Endothelial cell of hepatic sinusoid (primary cell): ENCODE results near the gene BCAS3.
"Not testable (repeated sequence)": the region's sequence is repeated elsewhere in the genome, so short reads cannot be mapped to it uniquely, and the experiment has no call there.

Experiments used
- in situ Hi-C: cut with HindIII; loops from 2 replicates; pipeline ENCODE4 v1.10.0; 2017; ENCODE audit warnings: low sequenced_read_pairs

Gene BCAS3

DNA sequence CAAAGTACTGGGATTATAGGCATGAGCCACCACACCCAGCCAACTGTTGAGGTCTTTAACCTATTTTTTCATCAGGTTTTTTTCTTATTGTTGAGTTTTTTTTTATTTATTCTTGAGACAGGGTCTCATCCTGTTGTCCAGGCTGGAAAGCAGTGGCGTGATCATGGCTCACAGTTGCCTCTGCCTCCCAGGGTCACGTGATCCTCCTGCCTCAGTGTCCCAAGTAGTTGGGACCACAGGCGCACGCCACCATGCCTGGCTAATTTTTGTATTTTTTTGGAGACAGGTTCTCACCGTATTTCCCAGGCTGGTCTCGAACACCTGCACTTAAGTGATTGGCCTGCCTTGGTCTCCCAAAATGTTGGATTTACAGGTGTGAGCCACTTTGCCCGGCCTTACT is 95.9 kb downstream of the BCAS3 start:
- in situ Hi-C loops = no loop called here

DNA sequence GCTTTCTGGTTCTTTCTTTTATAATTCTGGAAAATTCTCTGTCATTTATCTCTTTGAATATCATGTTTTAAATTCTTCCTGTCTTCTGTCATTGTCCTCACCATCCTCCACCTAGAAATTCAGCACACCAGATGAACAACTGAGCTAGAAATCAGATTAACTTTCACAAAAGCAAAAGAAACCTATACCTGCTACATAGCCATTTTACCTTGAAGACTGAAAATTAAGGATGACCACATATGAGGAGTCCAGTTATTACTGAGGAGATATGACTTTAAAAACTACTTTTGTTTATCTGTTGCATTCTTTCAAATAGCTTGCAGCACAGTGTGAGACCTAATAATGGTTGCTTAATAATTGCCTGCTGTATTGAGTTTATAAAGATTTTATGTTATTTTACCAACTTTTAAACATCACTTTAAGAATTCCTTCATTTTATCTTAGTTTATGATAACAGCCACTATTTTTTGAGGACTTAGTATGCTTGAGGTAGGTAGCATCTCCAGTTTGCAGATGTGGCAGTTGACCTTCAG is 104.3 kb downstream of the BCAS3 start:
- in situ Hi-C loops = no loop called here

DNA sequence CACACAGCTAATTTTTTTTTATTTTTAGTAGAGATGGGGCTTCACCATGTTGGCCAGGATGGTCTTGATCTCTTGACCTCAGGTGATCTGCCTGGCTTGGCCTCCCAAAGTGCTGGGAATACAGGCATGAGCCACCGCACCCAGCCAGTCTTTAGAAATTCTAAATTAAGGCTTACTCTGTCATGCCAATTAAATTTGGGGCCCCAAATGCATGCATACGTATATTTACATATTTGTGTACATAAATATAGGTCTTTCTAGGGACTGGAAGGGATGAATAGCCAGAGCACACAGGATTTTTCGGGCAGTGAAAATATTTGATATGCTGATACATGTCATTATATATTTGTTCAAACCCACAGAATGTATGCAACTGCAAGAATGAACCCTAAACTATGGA is 105.1 kb downstream of the BCAS3 start:
- in situ Hi-C loops = no loop called here

DNA sequence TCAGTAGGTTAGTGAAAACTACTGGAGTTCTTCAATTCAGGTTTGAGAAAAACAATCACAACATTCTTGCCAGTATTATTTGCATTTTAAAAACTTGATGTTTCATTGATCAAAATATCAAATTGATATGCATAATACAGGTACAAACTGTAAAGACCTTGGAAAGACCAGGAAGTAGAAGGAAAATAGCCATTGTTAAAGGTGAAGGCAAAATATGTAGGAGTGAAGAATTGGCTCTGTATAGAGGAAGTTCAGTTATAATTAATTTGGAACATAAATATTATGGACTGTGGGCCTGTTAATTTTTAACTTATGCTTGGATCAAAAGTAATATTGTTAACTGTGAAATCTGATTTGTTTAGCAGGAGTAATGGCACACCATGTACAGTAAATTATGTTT is 112.6 kb downstream of the BCAS3 start:
- in situ Hi-C loops = no loop called here

DNA sequence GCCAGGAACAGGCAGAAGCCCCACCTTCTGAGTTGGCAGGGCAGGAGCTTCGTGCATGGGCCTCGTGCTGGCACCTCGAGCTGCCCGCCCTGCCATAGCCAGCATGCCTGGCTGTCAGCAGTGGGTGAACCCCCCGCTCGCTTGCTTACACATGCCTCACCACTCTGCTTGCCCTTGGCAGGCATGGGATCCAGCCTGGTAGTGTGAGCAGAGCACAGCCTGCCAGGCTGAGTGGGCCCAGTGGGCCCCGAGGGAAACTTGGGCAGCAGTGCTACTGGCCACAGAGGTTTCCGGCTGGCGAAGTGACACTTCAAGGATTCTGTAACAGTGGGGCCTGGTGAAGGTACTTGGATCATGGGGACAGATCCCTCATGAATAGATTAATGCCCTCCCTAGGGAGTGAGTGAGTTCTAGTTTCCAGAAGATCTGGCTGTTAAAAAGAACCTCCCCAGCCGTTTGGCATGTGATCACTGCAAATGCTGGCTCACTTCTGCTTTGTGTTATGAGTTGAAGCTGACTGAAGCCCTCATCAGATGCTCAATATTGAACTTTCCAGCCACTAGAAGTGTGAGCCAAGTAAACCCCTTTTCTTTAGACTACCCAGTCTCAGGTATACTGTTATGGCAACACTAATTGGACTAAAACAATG is 114.7 kb downstream of the BCAS3 start:
- in situ Hi-C loops = no loop called here

DNA sequence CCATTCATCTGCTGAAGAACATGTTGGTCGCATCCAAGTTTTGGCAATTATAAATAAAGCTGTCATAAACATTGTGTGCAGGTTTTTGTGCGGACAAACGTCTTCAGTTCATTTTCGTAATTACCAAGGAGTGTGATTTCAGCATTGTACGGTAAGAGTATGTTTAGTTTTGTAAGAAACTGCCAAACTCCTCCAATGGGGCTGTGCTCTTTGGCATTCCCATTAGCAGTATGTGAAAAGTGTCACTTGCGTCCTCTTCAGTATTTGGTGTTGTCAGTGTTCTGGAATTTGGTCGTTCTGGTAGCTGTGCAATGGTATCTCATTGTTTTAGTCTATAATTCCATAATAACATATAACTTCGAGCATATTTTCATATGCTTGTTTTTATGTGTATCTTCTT is 120.9 kb downstream of the BCAS3 start:
- in situ Hi-C loops = no loop called here

DNA sequence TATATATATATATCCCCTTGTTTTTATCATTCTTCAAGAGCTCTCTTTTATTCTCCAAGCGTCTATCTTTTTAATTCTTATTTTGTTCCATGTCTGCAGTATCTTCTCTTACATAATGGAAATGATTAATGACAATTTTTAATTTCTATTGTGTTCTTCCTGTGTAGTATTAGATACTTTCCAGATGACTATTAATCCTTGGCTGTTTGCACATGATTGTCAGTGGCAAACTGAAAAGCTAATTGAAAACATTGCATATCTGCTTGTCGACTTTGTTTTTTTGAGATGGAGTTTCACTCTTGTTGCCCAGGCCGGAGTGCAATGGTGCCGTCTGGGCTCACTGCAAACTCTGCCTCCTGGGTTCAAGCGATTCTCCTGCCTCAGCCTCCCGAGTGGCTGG is 124.7 kb downstream of the BCAS3 start:
- in situ Hi-C loops = no loop called here

DNA sequence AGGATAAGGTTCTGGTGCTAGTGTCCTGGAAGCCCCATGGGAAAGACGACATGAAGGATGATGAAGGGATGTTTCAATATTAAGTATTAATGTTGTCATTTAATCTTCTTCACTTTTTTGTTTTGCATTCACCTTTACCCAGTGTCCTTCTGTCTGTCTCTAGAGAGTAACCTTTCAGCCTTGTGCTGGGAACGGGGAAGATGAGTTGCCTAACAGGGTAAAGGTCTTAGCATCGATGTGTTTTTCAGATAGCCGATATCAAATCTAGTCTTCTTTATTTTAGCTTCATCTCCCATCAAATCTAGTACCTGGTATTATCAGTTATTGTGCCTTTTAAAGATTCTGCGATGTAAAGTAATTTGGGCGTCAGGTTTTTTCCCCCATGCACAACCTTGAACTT is 125.4 kb downstream of the BCAS3 start:
- in situ Hi-C loops = no loop called here

DNA sequence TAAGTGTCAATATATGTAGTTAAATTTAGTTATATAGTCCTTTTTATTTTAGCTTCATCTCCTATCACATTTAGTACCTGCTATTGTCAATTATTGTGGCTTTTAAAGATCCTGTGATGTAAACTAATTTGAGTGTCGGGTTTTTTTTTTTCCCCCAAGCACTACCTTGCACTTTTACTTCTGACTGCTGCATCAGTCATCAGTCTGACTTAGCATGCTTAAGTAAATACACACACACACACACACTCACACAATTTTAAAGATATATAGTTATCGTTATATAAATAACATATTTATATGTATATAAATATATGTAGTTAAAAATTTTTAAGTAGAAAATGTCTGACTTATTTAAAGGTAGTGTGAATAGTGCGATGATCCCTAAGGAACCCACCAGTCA is 127.2 kb downstream of the BCAS3 start:
- in situ Hi-C loops = no loop called here

DNA sequence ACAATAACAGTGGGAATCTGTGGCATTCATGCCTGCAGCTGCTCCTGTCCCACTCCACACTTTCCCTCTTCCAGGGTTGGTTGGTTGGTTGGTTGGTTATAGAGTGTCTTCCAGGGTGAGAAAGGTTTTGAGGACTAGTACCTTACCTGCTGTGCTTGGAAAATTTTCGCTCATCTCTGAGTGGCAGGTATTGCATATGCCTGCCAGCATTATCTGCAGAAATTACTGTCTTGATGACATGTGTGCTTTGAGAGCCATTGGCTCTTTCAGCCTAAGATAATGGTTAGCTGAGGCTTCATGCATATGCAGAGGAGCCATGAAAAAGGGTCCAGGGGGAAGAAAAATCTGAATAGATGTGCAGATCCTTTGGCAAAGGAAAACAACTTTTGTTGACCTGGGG is 131.8 kb downstream of the BCAS3 start:
- in situ Hi-C loops = no loop called here

DNA sequence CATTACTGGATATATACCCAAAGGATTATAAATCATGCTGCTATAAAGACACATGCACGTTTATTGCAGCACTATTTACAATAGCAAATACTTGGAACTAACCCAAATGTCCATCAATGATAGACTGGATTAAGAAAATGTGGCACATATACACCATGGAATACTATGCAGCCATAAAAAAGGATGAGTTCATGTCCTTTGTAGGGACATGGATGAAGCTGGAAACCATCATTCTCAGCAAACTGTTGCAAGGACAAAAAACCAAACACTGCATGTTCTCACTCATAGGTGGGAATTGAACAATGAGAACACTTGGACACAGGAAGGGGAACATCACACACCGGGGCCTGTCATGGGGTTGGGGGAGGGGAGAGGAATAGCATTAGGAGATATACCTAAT is 137.3 kb downstream of the BCAS3 start:
- in situ Hi-C loops = not testable (repeated sequence)

DNA sequence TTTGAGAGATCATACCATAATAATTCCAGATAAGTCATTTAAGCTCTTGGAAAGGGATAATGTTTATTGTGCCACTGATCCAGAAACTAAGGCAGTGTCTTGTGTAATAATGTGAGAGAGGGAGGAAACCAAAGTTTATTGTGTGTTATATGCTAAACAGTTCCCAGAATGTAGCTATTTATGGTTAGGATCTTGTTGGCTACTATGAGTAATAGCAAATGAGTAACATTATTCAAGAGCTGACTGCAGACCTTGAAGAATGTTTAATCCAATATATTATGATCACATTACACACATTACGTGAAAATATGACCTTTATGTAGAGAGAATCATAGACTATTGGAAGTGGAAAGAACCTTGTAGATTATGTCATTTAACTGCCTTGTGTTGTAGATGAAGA is 139.5 kb downstream of the BCAS3 start:
- in situ Hi-C loops = no loop called here

DNA sequence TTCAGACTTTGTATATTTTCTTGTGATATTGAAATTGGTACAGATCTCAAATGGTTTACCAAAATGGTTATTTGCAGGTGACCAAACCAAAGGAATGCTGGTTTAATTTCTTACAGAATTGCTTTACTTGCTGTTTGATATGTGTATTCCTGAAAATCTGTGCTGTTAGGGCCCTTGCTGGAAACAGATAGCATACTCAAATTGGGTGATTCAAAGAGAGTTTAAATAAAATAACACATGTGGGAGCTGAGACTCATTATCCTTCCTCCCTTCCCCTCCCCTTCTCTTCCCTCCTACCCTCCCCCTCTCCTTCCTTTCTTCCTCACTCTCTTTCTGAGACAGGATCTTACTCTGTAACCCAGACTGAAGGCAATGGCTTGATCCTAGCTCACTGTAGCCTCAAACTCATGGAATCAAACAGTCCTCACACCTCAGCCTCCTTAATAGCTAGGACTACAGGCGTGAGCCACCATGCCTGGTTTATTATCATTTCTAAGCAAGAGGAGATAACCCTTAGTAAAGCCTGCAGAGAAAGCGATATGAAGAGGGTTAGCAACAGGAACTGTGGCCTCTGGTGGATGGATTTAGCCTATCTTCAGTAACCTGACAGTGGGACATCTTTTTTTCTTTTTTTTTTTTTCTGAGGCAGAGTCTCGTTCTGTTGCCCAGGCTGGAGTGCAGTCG is 141.9 kb downstream of the BCAS3 start:
- in situ Hi-C loops = no loop called here

DNA sequence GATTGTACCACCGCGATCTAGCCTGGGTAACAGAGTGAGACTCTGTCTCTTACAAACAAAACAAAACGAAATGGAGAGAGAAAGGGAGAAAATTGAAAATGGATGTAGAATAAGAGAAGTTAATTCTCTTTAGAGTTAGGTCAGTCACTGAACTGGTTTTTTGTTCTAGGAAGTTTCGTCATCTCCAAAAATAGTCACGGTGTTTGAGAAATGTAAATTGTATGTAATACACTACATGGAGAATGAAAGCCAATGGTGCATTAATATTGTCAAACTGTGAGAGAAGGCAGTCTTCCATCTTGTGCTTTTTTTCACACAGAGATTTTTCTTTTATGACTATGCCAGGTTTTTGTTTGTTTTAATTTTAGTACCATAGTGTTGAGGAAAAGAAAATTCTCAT is 145.9 kb downstream of the BCAS3 start:
- in situ Hi-C loops = no loop called here

DNA sequence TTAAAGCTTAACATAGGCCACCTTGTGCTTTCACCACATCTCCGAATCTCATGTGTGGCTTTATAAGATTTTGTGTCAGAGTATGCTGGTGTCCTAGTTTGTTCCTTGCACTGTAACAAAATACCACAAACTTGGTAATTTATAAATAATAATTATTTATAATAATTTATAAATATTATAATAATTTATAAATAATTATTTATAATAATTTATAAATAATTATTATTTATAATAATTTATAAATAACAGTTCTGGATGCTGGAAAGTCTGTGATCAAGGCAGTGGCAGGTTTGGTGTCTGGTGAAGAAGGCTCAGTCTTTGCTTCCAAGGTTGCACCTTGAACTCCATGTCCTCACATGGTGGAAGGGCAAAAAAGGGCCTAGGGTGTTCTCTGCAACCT is 147.7 kb downstream of the BCAS3 start:
- in situ Hi-C loops = loop anchor here (25.0 kb wide), 1 partner anchor 113 kb away; no protein-coding TSS in a partner anchor

DNA sequence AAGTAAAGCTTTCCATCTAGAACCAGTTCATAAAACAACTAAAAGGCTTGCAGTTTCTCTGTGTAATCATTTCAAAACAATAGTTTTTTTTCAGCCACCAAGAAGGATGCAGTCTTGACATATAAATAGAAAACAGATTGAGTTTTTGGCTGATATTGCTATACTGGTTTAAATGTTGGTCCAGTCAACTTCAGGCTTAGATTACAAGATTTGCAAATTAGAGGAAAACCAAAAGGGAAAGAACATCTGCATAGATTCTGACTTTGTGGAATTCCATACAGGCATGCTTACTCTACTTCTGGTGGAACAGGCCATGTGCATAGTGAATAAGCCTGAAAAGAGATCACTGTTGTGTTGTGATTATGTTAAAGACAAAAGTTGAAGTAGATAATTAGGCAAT is 150.3 kb downstream of the BCAS3 start:
- in situ Hi-C loops = loop anchor here (25.0 kb wide), 1 partner anchor 116 kb away; no protein-coding TSS in a partner anchor

DNA sequence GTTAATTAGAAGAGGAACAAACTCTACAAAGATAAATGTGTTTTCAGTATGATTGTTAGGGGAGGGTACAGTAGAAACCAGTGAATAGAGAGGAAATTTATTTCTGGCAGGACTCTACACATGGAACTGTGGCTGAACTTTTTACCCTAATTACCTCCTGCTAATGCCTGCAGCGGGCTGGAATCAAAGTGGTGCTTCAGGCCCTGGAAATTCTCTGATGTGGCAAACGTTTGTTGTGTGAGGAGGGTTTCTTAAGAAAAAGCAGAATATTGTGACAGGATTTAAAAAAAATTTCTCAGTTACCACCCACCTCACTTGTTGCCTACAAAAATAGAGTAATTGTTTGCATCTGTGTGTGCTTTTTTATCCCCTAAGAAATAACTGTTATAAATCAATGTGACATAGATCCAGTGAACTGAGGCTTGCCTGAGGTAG is 154.5 kb downstream of the BCAS3 start:
- in situ Hi-C loops = loop anchor here (25.0 kb wide), 1 partner anchor 120 kb away; no protein-coding TSS in a partner anchor

DNA sequence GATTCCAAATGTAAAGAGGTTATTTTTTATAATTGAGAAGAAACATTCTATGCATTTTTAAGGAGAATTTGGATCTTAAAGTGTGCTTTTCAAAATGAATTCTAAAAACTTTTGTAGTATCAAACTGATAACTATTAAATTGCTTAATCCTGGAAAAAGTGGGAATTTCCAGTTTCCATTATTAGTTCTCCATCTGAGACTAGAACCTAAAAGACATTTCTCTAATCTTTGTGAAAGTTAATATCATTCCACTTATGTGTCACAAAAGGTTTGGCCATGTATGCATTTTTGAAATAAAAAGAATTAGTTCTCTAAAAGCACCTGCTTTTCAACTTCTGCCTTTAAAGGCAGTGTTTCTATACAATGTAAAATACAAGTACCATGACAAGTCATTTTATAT is 155.0 kb downstream of the BCAS3 start:
- in situ Hi-C loops = loop anchor here (25.0 kb wide), 1 partner anchor 120 kb away; no protein-coding TSS in a partner anchor

DNA sequence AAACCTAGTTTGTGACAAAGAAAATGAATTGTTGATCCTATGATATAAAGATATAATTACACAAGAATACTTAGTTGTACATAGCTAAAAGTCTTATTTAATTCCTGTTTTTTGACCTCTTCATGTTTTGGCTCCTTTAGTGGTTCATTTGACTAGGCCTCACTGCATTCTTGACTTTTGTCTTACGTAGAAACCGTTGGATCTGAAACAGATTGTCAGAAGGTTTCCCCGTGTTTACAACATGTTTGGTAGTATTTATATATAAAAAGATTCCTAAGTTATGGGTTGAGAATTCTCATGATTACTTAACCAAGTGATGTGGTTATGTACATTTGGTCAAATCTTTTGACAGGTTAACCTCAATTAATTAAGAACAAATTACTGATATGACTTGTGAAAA is 162.8 kb downstream of the BCAS3 start:
- in situ Hi-C loops = loop anchor here (25.0 kb wide), 1 partner anchor 128 kb away; no protein-coding TSS in a partner anchor

DNA sequence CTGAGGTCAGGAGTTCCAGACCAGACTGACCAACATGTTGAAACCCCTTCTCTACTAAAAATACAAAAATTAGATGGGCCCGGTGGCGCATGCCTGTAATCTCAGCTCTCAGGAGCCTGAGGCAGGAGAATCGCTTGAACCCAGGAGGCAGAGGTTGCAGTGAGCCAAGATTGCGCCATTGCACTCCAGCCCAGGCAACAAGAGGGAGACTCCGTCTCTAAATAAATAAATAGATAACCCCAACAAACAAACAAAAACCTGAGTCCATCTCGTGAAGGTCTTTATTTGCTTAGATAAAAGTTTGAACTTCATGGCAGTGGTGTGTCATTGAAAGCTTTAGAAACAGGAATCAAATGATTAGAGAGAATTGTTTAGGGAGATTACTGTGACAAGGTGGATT is 167.4 kb downstream of the BCAS3 start:
- in situ Hi-C loops = loop anchor here (25.0 kb wide), 1 partner anchor 133 kb away; no protein-coding TSS in a partner anchor

DNA sequence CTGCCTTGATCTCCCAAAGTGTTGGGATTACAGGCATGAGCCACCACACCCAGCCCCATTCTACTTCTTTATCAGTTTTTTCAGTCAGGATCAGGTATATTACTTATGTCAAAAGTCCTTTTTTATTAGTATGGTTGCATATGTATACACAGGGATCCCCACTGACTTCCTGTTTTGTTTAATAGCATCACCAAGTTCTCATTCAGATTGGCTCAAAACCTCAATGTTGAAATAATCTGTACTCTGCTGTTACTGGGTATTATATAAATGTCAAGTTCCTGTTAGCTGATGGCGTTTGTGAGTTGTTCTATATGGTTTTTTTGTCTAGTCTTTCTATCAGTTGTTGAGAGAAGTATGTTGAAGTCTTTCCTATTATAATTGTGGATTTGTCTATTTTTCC is 168.5 kb downstream of the BCAS3 start:
- in situ Hi-C loops = loop anchor here (25.0 kb wide), 1 partner anchor 134 kb away; no protein-coding TSS in a partner anchor

DNA sequence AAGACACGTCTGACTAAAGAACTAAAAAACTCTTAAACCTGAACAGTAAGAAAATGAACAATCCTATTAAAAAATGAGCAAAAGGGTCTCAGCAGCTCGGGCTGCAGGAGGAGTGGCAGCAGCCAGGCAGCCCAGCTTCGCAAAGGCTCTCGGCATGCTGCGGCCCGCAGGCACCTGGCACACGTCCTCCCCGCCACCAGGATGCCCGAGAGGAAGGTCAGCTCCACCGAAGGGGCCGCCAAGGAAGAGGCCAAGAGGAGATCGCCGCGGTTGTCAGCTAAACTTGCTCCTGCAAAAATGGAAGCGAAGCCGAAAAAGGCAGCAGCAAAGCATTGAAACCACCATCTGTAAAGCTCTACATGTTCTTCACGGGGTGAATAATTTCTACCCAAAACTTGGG is 173.5 kb downstream of the BCAS3 start:
- in situ Hi-C loops = loop anchor here (5.0 kb wide), 1 partner anchor 56 kb away; no protein-coding TSS in a partner anchor
